Sigmoid colon (tissue), 3 donors: ENCODE data around the gene HBM.
"Not testable (repeated sequence)": the region's sequence is repeated elsewhere in the genome, so short reads cannot be mapped to it uniquely, and the experiment has no call there.

ENCODE experiments used
- CTCF ChIP-seq, 4 experiments: fragments of 450-650 bp in 3 of 4; fragments of 200-600 bp in 1 of 4; IDR thresholded peaks; one replicate each; pipeline ENCODE4 v1.5.1; 2016 to 2019; ENCODE audit warnings: antibody characterized with exemption in 4 of 4, mild to moderate bottlenecking in 3 of 4, moderate library complexity in 2 of 4
- POLR2A ChIP-seq, 2 donors: fragments of 450-650 bp; IDR thresholded peaks; one replicate each; pipeline ENCODE4 v1.6.1; 2016; ENCODE audit warnings: antibody characterized with exemption in 2 of 2, mild to moderate bottlenecking in 2 of 2, moderate library complexity in 2 of 2

GRCh38 chr16:123558-124350 lies 42.0 kb upstream of the HBM start:
- TF ChIP-seq CTCF, POLR2A (IDR thresholded peaks at IDR 0.05): not testable (repeated sequence)
